Bone marrow (tissue), 2 donors: ENCODE results near the gene LIN7A.

ENCODE experiments used
- DNase-seq, 2 donors: peaks; one replicate each; lab custom pipeline; 2025; lab: John Stamatoyannopoulos, UW

The LIN7A gene

DNA sequence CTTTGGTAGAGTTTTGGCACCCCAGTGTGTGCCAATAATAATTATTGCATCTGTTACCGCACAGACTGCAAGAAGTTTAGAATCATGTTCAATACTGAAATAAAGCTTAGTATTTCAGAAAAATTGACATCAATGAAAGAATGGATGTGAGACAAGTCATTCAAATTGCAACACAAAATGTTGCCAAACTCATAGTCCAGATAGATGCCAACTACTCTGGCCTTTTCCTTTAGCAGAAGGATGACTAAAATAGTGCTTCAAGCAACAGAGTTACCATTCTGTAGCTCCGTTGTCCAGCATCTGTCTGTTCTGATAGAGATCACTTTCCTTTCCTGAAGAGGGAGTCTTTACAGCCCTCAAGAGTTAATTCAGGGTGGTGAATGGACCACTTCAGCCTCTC lies 77.5 kb downstream of the LIN7A start:
- DNase-seq: no peak

DNA sequence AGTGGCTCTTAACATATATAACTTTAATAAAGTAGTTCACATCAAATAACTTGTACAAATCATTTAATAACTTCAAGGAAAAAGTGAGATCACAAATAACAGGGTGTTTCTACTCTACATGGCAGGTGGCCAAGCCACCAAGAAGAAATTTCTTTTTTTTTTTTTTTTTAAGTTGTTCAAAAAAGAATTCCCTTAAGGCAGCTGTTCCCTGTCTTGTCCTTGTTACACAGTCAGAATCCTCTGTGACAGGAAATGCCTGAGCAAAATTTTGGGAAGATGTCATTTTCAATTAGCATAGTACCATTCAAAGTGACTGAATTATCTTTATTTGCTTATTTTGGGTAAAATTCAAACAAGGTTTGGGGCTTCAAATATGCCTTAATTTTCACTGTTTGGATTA lies 79.4 kb downstream of the LIN7A start:
- DNase-seq: no peak

DNA sequence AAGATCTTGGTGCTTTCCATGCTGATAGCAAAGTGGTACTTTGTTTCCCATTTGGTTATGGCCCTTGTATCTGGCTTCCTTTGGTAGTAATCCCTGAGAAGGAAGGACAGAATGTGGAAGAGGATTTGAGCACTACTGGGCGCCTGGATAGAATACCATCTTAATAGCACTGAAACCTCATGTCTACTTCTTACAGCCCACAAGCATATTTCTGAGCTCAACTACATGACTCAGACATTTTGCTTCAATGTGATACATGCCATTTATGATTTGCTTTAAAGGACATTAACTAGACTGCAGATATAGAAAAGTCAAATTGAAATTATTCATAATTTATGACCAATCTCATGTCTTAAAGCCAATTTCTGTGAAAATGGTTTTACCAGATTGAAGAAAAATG lies 80.4 kb downstream of the LIN7A start:
- no peak for DNase-seq

DNA sequence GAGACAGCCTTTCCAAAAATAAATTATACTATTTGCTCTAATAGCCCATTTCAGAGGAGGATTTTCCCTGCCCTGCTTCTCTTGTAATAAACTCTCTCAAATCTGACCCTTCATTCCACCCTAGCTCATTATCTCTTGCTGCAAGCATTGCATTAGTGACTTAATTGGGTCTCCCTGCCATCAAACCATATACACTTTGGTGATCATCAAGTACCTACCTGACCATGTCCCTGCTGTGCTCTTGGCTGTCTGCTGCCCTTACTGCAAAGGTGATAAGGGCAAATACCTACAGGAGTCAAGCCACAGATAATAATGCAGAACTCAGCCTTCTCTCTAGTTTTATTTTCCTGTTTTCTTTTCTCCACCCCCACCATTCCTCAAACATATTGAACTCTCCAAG lies 88.4 kb downstream of the LIN7A start:
- no peak for DNase-seq

DNA sequence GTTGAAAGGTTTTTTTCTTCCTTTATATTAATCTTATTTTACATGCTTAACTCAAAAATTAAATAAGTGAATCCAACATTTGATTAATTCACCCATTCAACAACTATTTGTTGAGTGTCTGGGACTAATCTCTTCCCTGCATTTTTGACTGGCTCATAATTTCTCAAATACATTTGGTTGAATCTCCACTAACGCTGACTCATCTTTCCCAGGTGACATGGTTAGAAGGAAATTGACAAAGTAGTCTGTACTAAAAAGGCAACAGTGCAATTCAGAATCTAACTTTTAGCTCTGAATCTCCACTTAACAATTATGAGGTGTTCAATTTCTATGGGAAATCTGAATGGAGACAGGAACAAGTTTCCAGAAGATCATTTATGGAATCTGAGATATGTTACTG lies 88.9 kb downstream of the LIN7A start:
- DNase-seq: no peak

DNA sequence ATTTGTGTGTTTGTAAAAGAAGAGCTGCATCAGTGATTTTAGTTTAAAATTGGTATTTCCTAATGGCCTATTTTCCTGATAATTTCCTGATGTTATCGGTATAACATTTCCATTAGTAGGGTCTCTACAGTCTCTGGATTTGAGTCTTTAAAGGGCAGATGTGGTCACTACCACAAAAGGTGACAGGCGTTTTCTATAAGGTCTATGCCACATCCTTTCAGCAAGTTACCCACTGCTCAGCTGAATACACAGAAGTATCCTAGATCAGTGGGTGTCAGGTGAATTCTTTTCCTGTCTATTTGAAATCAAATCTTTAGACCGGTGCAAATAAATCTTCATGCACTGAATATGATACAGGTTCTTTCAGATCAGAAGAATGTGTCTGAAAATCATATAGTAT lies 90.2 kb downstream of the LIN7A start:
- DNase-seq: no peak

DNA sequence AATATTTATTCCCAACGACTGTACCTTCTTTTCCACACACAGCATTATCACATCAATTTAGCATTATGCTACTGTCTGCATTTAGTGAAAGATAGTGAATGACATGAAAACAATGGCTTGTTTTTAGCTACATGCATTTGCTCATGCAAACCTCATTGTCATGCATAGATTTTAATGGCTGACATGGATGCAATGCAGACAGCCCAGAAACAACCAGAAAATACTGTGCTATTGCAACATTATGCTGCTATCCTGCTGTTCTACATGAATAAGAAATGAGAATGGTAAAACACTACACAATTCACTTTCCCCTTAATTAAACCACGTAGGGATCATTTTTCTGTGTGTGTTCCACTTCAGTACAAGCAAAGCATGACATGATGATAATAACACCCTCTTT lies 90.8 kb downstream of the LIN7A start:
- no peak for DNase-seq

DNA sequence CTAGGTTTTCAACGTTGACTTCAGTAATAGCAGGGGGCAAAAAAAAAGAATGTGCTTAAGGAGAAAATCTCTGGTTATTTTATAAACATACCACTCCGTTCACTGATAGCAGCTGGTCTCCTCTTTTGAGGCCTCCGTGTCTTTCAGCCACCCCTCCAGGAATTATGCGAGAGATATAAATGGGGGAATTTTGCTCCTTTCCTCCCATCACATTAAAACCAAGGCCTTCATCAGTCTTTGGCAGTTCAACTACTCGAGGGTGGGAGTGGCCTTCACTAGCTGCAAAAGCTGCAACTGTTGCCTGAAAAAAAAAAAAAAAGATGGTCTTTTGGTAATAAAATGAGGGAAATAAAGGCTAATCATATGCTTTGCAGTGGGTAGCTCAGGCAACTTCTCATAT lies 92.1 kb downstream of the LIN7A start:
- no peak for DNase-seq

DNA sequence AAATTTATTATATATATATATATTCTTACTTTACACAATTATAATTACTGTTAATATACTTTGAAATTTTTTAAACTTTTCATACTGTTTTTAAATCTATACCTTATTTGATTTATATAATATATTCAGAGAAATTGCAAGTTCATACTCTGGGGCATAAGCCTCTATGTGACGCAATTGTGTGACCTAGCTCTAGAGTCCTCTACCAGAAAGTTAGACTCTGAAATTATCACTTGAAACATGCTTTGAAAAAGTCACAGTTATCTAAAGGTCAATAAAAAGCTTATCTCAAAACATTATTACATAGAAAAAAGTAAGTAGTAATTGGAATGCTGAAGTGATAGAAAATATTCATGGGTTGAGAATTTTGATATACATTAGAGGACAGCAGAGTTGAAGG lies 93.8 kb downstream of the LIN7A start:
- no peak for DNase-seq

DNA sequence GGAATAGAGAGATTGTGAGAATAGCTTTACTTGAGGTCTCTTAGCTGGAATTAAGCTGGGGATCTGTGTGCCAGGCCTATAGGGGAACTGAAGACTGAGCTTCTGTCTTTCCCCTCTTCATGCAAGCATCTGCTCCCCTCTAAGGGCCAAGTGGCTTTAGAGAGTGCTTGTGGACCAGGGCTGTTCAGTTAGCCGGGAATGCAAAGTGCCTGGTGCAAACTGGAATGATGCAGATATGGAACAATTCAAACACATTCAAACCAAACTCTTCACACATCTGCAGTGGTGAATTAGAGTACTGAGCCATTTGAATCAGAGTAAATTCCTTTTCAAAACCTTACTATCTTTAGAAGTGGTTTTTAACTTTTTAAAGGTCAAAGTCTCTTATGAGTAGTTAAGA lies 99.0 kb downstream of the LIN7A start:
- DNase-seq: no peak

DNA sequence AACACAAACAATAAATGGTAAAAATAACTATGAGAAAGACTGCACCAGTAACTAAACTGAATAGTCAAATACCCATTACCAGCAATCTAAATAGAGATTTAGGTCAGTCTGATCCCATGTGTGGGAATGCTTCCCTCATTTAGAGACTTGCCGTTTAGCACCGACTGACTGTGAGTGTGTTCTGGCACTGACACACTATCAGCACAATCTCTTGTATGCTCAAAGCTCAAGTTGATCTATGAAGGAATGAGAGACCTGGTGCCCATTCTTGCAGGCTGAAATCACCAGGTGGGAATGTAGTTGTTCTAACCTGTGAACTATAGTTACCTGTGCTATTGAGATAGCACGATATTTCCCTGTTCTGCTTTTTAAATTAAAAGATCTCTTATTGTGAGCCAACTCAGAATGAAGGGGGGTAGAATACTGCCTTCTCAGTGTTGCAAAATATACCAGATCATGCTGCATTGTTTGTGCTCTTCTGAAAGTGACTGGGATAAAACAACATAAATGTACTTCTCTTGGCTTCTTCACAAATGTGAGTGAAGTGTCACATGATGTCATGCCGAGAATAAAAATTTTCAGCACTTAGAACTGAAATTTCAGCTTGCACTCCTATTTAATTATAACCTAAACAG lies 99.6 kb downstream of the LIN7A start:
- DNase-seq: no peak

DNA sequence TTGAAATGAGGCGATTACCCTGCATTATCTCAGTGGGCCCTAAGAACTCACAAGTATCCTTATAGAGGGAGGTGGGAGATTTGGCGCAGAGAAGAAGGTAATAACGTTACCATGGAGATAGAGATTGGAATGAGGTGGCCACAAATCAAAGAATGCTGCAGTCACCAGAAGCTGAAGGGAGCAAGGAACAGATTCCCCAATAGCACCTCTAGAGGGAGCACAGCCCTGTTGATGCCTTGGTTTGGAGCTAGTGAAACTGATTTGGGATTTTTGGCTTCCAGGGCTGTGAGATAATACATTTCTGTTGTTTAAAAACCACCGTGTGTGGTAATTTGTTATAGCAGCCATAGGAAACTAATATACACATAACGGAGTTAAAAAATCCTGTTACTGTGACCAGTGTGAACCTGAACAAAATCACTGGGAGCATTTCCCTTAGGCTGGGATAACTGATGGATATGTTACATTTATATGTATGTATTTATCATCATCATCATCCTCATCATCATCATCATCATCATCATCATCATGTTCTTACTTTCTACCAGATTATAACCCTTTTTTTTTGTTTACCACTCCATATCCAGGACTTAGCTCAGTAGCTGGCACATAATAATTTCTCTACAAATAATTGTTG lies 100.3 kb downstream of the LIN7A start:
- no peak for DNase-seq

DNA sequence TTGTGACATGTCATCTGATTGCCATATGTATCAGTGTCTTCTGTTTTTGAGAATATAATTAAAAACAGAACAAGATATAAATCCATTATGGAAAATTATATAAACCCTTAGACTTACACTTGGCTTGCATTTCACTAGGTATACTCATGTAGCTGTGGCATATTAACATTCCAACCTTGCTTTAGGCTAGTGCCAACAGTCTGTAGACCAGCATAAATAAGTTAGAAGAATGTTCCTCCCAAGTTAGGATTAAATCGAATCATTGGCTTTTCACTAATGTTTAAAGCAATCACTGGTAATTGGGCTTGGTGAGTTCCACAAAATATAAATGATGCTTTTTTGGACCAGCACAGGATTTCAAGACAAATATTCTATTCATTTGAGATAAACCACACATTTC lies 103.0 kb downstream of the LIN7A start:
- DNase-seq: no peak

DNA sequence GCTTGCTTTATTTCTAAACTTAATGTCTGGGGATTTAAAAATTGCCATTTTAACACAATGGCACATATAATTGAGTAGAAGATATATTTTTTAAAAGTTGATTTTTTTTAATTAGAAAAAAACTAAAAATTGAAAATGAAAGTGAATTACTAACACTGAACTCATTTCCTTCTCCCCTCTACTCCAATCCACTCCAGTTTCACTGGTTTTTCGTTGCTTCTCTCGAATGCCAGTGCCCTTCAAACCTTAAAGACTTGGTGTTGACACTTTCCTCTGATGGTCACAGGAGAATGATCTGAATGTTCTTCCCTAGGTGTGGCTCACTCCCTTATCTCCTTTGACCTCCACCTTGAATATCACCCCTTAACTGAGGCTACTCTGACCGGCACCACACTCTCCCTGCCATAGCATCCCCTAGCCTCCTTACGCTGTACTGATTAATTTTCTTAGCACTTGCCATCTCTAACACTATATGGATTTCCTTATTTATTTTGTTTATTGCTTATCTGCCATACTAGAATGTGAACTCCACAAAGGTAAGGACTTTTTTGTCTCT lies 107.1 kb downstream of the LIN7A start:
- no peak for DNase-seq

DNA sequence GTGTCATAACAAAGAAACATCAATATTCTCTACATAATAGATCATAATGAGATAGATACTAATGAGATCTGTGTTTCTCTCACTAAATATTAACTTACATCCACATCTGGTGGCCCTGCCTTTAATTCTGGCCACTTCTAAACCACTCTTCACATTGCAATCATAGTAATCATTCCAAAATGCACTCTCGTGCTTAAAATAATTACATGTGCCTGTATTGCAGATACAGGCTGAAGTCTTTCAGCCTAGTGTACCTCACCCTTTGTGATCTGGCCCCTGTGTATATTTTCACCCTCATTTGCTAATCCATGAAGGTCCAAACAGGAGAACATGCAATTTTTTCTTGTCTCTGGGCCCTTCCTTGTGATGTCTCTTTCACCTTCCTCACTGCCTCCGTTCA lies 108.0 kb downstream of the LIN7A start:
- no peak for DNase-seq

DNA sequence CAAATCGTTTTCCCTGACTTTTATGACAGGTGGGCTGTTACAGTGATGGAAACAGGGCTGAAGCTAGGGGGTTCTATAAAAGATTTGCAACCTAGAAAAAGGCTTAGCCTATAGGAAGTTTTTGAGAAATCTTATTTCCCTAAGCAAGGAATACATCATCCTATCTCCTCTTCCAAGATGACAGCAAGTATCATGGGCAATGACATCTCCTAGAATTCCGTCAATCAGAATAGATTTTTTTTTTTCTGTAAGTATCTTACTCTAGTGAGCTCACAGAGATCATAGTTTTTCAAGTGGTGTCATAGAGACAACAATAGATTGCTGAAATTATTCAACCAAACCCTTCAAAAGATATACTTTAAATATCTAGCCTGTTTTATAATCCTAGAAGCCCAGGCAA lies 112.2 kb downstream of the LIN7A start:
- no peak for DNase-seq

DNA sequence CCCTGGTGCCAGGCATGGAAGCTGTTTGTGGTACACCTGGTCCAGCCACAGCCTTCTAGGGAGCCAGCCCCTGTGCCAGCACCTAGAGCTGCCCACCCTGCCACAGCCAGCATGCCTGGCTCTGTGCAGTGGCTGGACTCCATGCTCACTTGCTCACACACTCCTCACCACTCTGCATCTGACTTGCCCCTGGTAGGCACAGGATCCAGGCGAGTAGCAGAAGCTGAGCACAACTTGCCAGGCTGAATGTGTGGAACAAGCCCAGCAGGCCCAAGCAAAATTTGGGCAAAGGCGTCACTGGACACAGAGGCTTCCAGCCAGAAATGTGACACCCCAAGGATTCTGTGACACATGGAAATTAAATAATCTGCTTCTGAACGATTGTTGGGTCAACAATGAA lies 114.3 kb downstream of the LIN7A start:
- DNase-seq: no peak

DNA sequence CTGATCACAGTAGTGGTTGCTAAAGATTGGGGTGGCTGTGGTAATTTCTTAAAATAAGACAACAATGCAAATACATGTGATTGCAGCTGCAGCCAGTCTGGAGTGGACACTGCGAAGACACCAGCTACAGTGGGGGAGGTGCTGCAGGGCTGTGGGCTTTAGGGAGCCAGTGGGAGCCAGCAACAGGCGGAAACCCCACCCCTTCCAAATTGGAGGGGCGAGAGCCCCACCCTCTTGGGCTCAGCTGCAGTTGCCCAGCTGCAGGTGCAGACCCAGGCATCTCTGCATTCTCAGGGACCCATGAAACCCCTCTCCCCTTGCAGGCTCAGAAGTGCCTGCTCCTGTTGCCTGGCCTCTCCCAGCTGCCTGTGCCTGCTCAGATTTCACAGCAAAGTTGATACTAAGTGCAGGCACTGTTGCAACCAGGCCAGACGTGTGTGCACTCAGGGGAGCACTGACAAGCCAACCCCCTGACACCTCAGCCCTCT lies 116.2 kb downstream of the LIN7A start:
- DNase-seq: no peak

DNA sequence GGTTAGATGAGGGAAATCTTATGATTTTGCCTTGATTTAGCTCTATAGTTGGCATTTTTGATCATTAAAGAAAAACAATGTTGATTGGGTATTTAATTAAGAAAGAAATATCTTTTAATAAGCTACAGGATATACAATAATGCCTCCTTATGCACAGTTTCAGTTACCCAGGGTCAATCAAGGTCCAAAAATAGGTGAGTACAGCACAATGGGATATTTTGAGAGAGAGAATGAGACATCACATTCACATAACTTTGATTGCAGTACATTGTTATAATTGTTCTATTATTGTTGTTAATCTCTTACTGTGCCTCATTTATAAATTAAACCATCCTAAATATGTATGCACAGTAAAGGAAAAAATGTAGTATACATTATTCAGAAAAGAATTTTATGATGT lies 118.9 kb downstream of the LIN7A start:
- no peak for DNase-seq

DNA sequence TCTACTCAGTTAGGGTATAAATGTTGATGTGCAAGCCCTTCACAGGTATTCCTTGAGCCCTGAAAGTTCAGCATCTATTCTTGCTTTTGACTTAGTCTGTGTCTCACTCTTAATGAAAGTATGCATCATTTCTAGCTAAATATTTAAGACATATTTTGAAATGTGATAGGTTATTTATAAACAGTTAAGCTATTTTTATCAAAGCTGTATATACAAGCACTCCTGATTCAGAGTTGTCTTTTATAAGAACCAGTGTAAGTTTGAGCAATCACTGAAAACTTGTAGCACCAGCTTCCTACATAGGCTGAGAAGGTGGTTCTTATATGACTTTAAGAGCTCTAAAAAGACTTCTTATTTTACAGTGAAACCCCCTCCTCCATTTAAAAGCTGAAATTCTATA lies 122.4 kb downstream of the LIN7A start:
- no peak for DNase-seq

DNA sequence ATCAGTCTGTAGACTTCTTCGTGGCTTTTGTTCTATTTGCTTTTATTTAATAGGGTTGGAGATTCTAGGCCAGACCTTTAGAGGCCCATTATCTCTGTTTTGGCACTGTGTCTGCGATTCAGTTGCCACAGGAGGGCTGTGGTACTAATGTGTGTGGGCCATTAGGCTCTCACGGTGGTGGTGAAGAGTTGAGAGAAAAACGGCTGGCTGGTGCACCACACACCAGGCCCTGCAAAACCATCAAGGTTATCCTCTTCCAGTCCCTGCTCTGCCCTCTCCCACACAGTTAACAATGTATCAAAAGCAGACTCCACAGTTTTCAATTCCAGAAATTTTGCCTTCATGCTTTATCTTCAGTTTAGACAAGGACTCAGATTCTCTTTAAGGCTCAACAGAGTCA lies 123.3 kb downstream of the LIN7A start:
- DNase-seq: no peak

DNA sequence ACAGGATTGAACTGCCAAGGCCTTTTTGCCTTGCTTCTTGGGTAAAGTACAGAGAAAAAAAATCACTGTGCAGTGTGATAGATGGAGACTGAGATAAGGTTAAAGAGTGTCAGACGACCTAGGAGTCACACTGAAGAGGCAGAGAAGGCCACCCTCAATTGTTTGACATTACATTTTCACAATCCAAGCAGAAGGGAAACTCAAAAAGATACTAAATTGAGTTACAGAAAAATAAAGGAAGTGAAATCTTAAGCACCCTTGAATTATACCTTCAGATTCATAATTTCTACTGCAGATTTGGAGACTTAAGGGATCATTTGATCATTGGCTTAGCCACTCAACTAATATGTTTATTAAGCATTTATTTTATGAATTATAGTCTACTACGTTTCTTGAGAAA lies 123.9 kb downstream of the LIN7A start:
- DNase-seq: no peak

DNA sequence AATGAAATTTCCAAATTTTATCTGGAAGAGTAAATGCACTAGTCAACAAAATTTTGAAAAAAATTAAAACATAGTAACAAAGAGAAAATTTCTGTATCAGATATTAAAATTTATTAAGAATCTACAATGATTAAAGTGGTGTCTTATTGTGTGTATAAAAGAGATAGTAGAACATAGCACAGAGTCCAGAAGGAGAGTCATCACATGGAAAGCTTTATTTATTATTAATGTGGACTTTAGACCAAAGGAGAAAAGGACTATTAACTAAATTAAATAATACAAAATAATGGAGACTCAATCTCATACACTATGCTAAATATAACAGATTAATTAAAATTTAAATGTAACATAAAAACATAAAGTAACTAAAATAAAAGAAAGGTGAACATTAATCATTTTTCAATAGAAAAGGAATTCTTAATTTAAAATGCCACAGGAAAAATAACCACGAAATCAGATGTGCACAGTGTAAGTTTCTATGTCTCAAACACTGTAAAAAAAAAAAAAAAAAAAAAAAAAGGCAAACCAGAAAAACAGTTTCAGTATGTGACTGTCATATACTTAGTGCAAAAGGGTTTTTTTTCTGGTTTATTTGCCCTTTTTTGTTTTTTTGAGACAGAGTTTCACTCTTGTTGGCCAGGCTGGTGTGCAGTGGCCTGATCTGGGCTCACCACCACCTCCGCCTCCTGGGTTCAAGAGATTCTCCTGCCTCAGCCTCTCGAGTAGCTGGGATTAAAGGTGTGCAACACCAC lies 125.6 kb downstream of the LIN7A start:
- no peak for DNase-seq
